GM19395 (cell line): Measurements from ENCODE around the gene TRIM8.

Experiments used
- ATAC-seq: cut with Tn5 transposase; IDR thresholded peaks from one replicate; pipeline ENCODE4 v1.9.1; 2021; ENCODE audit warnings: mild to moderate bottlenecking, moderate library complexity; ENCODE audit not compliant: unreplicated experiment

The TRIM8 gene, protein sequence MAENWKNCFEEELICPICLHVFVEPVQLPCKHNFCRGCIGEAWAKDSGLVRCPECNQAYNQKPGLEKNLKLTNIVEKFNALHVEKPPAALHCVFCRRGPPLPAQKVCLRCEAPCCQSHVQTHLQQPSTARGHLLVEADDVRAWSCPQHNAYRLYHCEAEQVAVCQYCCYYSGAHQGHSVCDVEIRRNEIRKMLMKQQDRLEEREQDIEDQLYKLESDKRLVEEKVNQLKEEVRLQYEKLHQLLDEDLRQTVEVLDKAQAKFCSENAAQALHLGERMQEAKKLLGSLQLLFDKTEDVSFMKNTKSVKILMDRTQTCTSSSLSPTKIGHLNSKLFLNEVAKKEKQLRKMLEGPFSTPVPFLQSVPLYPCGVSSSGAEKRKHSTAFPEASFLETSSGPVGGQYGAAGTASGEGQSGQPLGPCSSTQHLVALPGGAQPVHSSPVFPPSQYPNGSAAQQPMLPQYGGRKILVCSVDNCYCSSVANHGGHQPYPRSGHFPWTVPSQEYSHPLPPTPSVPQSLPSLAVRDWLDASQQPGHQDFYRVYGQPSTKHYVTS

DNA sequence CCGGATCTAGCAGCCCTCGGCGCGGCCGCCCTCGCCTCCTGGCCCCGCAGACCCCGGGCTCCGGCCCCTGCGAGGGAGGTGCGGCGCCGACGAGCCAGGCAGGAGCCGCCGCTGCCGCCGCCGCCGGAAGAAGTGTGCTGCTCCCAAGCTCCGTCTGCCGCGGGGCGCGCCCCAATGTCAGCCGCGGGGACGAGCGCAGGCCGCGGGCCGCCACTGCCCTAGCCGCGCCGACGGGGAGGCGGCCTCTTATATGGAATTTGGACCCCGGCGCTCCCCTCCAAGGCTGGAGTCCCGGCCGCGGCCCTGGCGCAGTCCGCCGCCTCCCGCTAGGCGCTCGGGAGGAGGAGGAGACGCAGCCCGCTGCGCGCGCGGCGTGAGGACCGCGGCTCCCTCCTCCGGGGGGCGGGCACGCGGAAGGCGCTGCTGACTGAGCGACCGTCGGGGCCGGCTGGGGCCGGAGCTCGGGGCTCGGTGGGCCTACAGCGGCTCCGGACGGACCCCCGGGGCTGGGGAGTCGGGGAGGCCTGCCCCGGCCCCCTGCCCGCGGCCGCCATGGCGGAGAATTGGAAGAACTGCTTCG is at the start of gene TRIM8:
TSS of gene TRIM8 (plus strand) at position 414 of the 580 bp plus-strand sequence. CDS start at position 553, 139 bp downstream.
- no peak for ATAC-seq

GRCh38 chr10:102595293-102595692 is 49.0 kb upstream of the TRIM8 start:
- no peak for ATAC-seq

DNA sequence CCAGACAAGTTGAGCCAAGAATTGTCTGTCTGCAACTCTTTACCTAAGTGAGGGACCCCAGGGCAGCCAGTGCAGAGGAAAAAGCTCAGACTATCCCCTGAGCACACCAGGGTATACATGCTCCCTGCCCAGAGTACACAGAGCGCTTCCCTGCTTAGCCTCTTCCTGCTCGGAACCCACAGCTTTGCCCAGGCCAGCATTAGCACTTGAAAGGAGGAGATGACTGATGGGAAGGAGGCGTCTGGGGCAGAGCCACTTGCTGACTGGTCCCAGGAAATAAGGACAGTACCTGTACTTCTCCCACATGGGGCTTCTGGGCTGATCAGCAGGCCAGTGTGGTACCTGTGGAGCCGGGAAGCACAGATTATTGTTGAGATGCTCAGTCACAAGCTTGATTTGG is 48.4 kb upstream of the TRIM8 start:
- ATAC-seq: no peak

DNA sequence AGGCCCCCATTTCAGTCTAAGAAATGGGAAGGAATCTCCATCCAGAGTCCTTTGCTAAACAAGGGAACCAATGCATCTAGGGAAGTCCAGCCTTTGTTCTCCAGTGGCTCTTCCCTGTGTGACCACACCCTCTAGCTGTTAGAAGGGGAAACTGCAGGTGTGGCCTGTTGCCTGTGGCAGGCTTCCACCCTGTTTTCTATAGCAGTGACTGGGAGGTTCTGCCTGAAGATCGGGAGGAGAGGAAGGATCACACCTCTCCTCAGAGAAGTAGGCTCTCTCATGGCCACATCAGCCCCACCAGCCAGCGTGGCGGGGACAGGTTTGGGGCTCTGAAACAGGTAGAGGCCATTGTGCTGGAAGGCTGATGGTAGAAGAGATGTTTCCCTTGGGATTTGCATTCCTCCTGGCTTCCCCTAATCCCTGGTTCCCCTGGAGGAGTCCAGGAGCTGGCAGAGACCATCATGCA is 47.7 kb upstream of the TRIM8 start:
- ATAC-seq: no peak

DNA sequence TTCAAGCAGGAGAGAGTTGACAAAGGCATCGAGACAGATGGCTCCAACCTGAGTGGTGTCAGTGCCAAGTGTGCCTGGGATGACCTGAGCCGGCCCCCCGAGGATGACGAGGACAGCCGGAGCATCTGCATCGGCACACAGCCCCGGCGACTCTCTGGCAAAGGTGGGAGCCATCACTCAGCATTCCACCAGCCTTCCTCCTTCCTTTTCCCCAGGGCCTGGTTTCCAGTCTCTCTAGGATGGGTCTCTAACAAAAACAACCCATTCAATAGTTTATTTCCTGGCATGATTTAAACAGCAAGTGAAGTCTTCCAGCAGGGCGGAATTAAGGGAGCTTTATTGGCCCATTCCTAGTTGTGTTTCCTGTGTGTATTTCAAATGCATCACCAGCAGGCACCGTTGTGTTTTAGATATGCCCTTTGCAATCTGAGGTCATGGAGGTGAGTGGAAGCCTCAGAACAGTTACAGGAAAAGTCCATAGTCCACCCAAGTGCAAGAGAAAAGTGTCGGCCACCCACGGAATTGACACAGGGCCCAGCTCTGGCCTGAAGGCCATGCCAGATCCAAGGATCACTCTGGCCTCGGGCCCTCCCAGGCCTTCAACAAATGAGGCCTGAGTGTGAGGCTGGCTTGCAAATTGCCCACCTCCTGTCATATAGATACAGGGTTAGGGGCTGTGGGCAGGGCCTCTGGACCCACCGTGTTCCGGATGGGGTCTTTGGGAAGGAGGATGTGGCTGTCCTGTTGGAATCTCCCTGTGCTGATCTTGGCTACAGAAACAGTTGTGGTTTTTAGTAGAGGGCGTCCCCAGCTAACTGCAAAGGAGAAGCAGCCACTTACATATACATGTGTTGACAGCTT is 46.9 kb upstream of the TRIM8 start:
- ATAC-seq: no peak

DNA sequence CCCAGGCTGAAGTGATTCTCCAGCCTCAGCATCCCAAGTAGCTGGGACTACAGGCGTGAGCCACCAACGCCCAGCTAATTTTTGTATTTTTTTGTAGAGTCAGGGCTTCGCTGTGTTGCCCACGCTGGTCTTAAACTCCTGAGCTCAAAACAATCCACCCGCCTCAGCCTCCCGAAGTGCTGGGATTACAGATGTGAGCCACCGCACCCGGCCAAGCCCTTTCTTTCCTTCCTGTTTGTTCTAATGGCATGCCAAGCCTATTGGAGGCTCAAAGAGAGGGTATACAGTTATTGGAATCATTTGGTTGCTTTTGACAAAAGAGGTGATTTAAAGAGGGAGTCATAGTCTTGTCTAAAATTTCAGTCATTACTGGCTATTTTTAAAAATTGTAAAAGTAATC is 46.0 kb upstream of the TRIM8 start:
- ATAC-seq: no peak

GRCh38 chr10:102599565-102600327 is 44.5 kb upstream of the TRIM8 start:
- ATAC-seq: no peak

GRCh38 chr10:102600816-102601215 is 43.5 kb upstream of the TRIM8 start:
- ATAC-seq: no peak

- no peak for ATAC-seq
Observed at GRCh38 chr10:102601639-102602038, 42.6 kb upstream of the TRIM8 start.

DNA sequence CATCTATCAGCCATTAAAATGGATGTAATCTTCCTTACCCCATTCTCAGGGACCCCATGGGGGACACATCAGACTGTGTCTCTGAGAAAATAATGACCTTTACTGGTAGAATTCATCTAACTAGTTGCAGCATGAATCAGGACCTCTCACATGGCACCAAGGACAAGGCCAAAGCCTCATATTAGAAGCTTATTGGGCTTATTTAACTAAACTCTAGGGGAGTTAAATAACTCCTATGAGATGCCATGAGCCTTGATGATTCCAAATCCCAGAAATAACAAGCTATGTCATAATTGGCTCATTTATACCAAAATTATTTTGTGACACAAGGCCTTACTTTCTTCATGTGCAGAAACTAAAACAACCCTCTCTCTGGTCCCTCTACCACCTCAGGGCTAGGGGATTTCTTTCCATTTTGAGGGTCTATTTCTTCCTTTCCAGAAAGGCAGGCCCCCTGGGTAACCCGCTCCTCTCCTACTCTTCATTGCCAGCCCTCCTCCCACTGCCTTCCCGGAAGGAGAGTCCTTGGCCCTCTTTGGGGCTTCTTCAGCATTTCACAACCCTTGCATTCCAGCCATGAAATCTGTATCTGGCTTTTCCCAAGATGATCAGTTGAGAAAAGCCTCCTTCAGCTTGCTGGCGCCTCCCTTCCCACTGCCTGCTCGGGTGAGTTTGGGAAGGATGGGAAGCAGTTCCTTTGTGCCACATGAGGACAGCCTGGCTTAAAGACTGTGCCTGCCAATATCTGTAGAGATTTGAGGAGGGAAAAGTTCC is 41.8 kb upstream of the TRIM8 start:
- no peak for ATAC-seq

DNA sequence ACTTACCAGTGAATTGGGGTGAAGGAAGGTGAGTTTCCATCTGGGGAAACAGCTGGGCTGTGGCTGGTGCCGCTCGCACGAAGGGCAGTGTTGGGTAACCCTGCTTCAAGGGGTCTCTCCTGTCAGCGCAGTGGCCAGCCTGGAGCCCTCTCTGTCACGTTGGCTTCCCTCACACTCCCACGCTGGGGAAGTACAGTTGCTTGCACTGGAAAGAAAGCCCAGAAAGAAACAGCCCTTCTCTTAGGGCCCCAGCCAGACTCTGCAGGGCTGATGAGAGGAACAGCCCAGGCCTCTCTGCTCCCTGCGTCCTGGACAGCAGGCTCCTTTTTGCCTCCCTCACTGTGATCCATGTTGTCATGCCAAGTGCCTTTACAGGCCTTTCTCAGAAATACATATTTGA is 40.3 kb upstream of the TRIM8 start:
- no peak for ATAC-seq

- ATAC-seq: no peak
Observed at GRCh38 chr10:102604439-102604841, 39.8 kb upstream of the TRIM8 start.

DNA sequence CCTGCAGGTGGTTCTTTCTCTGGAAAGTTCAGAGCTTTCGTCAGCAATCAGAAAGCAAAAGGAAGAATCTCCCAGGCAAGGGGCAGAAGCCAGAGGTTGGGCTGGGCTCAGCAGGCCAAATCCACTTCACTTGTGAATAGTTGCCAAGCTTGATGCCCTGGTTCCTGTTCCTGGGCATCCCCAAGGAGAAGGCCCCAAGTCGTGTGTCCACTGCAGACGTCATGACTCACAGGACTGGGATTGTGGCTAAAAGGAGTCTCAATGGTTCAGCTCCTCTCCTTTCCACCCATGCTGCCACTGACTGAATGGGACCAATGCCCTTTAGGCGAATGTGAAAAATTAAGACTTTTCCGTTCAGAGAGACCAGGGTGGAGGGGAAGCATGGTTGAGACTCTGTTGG is 38.6 kb upstream of the TRIM8 start:
- no peak for ATAC-seq

- no peak for ATAC-seq
Observed at GRCh38 chr10:102608487-102608886, 35.8 kb upstream of the TRIM8 start.

GRCh38 chr10:102610441-102610887 is 33.8 kb upstream of the TRIM8 start:
- ATAC-seq: no peak

DNA sequence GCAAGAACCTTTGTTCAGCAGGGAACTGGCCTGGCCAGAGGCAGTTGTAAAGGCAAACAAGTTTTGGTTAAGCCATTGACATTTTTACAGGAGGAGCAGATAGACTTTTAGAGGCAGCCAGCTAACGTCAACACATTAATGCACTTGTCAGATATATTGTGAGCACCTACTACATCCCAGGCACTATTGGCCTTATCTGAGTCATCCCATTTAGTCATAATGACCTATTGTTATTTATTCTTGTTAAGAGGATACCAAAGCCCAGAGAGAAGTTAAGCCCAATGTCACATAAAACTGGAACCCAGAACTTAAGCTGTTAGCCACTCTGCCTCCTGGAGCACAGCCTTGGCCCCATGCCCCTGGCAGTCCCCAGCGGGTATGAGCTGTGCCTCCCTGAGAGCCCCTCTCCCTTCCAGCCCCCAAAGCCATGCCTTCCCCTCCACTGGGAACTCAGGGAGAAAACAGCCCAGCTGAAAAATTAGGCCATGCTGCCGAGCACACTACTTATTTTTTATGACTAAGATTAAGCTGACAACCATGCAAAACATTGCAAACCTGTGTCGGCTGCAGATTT is 32.7 kb upstream of the TRIM8 start:
- no peak for ATAC-seq

DNA sequence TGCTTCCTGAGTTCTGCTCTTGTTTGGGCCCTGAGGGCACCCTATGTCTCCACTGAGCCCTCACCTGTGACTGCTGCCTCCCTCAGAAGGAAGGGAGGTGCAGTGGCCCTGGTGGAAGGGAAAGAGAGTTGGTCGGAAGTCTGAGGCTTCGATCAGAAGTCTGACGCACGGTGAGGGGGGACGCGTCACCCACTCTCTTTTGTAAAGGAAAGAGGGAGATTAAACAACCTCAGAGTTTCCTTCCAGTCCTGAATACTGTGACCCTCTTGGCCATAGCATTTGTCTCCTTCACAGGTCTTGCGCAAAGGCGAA is 31.4 kb upstream of the TRIM8 start:
- ATAC-seq: no peak

DNA sequence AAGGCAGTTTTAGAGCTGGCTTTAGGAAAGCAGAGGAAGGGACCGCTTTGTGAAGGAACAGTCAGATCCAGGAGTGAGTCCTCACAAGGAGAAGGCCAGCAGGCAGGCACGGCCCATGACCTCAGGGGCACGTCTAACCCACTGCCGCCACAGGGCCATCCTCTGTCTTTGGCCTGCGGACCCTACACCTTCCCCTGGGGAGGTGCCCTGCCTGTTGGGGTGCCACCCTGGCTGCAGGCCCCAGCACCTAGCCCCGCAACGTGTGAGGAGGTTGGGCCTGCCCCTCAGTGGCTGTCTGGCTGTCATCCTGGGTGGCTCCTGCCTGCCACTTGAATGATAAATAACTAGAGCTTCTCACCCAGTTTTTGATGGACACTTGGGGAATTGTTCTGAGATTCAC is 31.0 kb upstream of the TRIM8 start:
- no peak for ATAC-seq

DNA sequence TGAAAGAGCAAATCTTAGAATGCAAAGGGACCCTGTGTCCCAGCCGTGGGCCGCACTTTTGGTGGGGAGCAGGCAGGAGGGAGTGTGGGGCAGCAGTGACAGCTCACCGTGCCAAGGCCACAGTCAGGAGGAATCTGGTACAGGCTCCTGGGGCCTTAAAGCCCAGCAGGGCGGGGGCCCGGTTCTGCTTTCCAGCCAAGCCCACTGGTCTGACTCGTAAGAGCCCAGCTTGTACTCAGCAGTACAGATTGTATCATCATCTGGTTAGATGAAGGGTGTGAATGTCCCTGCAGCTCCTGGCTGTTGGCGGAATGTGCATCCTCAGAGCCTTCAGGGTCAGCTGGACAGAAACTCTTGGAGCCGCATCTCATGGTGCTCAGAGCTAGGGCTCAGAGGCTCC is 30.5 kb upstream of the TRIM8 start:
- no peak for ATAC-seq

DNA sequence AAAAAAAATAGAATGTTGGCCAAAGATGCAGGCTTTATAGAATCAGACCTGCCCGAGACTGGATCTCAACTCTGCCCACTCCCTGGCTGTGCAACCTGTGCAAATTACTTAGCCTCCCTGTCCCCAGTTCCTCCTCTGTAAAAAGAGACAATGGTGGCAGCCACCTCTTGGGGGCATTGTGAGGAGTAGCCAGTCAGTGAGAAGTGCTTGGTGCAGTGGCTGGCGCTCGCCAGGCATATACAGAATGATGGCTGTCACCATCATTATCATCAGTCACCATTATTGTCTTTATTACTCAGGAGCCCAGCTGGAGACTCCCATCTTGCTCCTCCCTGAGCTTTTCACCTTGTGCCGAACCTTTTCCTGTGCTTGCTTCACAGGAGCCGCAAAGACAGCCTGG is 29.4 kb upstream of the TRIM8 start:
- no peak for ATAC-seq
